NCI-H1092 treated with DMSO at 0.1 percent for 48 hours (cell line): ENCODE data around the gene ADPGK.
"Not testable (repeated sequence)": the region's sequence is repeated elsewhere in the genome, so short reads cannot be mapped to it uniquely, and the experiment has no call there.

Source experiments
- DNase-seq: peaks from one replicate; lab custom pipeline; 2025; lab: John Stamatoyannopoulos, UW

The ADPGK gene

GRCh38 chr15:72749700-72750099 is 33.9 kb downstream of the ADPGK start:
- DNase-seq = no peak

DNA sequence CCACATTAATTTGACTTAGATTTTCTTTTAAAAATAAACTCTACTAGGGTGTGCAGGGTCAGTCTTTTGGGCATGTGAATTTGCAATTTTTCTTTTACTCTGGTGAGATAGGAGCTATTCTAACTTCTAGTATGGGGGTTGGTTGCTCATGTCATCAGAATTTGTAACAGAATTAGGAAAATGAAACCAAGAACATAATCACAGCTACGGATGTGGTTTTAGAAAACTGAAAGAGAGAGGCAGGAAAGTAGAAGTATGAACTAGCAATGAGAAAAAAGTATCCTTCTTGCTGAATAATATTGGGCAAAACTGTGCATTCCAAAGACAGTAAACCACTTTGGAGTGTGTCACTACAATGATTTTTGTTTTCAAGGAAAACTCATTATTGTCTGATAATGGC is 43.3 kb downstream of the ADPGK start:
- DNase-seq = no peak

DNA sequence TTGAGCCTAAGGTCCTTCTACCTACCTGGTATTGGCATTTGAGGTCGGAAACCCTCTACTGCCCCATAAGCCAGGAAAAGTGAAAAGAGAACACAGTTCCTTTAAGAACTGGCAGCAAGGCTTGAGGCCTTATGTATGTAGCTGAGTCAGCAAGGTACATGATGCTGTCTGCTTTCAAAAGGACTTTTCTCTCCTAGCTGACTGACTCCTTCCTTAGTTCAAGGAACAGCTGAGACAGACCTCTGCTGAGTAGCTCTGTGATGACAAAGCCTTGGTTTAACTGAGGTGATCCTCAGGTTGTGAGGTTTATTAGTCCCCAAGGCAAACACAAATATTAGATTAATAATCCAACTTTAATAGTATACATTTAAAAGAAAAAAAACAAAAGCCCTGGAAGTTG is 45.8 kb downstream of the ADPGK start:
- no peak for DNase-seq

DNA sequence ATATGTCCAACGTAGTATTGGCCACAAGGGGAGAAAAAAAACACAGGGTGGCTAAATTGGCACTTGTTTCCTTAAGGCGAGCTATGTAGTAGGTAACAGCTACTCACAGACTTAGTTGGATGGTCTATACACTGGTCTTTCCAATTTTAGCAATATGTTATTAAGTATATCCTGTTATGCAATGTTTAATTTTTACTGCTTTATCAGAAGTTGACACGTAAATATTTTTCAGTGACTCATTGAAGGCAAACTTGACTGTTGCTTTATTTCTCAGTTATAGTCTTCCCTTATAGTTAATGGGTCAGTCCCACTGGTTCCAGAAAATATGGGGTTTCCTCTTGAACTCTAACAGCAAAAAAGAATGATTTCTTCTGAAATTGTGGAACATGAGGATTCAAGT is 46.5 kb downstream of the ADPGK start:
- no peak for DNase-seq

DNA sequence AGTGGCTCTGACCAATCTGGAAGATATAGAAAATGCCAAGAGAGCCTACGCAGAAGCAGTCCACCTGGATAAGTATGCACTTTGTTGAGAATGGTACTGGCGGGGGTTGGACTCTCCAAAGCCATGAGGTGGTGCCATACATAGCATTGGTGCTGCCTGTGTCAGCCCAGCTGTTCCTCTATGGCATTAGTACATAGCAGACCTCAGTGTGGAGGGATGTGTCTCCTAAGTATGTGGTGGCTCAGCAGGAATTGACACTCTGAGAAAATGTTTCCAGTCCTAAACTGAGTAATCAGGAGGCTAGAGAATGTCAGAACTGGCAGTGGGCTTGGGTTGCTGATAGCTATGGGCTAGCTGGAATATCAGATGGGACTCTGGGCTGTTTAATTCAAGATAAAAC is 48.4 kb downstream of the ADPGK start:
- no peak for DNase-seq

DNA sequence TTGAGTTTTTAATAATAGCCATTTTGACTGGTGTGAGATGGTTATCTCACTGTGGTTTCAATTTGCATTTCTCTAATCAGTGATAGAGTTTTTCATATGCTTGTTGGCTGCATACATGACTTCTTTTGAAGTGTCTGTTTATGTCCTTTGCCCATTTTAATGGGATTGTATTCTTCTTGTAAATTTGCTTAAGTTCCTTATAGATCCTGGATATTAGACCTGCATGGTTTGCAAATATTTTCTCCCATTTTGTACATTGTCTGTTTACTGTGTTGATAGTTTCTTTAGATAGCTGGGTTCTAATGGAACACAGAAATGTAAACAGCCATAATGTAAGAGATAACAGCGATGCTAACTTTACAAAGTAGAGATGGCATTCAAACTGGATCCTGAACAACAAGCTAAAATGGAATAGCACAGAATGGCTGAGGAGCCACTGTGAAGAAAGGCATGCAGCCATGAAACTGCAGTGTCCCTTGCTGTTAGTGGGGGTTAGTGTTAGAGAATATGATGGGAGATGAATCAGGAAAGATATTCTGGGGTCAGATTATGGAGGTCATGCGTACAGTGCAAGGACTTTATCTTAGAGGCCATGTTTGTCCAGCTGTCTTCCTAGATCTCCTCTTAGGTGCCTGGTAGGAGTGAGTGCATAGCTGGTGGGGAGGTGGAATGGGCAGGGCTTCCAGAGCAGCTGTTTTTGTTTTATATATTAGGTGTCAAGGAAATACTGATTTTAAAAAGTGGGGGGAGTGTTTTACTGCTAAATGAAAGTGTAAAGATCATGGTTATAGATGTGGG is 49.4 kb downstream of the ADPGK start:
- DNase-seq = no peak

DNA sequence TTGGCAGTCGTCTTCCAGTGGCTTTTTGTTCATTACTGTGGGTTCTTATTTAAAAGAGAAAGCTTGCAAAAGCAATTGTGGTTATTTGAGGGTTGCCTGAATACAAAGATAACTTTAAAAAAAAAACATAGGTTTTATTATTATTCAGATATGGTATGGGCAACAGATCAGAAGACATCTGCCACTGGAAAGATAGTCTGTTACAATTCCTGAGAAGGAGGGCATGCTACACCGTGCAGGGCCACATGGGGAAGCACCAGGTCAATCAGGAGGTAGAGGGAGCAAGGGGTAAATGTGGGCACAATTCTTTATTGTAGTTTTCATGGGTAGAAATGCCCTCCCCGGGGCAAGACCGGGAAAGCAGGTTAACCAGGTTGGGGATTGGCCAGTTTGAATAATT is 51.0 kb downstream of the ADPGK start:
- DNase-seq = no peak

- DNase-seq = no peak
Measured at GRCh38 chr15:72732086-72732485, 51.5 kb downstream of the ADPGK start.

- no peak for DNase-seq
Measured at GRCh38 chr15:72728821-72729220, 54.7 kb downstream of the ADPGK start.

DNA sequence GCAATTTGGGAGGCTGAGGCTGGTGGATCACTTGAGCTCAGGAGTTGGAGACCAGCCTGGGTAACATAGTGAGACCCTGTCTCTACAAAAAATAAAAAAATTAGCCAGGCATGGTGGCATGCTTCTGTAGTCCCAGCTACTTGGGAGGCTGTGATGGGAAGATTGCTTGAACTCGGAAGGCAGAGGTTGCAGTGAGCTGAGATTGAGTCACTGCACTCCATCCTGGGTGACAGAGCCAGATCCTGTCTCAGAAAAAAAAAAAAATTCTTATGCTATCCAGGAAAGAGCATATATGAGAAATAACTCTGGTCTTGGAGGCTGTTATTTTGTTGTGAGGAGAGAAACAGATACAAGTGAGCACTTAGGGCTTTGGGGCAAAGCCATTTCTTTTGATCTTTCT is 55.3 kb downstream of the ADPGK start:
- not testable (repeated sequence) for DNase-seq

DNA sequence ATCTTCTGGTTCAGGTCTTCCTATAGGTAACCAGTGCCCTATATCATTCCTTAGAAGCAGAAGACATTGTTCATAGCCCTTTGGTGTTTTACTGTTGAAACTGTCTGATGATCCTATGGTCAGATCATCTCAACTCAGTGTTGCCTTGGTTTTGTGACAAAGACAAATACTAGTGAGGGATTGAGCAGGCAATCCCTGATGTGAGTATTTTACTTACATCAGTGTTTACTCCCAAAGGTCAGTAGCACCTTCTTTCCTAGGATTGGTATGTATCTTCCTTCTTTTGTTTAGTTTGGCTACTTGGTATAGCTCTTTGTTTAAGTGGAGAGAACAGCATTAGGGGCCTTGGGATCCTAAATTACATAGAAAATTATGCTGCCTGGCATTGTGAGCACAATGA is 56.4 kb downstream of the ADPGK start:
- DNase-seq = no peak

- DNase-seq = not testable (repeated sequence)
Measured at GRCh38 chr15:72725851-72726250, 57.7 kb downstream of the ADPGK start.

DNA sequence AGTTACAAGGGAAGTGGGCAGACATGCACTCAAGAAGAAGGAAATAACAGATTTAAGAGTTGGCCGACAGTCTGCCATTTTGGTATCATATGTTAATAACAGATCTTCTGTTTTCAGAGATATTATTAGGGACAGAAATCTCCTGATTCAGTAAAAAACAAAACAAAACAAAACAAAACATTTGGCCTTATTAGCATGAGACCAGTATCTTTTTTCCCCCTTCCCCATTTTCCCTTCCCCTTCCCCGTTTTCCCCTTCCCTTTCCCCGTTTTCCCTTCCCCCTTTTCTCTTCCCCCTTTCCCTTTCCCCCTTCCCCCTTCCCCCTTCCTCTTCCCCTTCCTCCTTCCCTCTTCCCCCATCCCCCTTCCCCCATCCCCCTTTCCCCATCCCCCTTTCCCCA is 58.1 kb downstream of the ADPGK start:
- no peak for DNase-seq

- no peak for DNase-seq
Measured at GRCh38 chr15:72724028-72724427, 59.5 kb downstream of the ADPGK start.

GRCh38 chr15:72722071-72722696 is 61.4 kb downstream of the ADPGK start:
- DNase-seq = peak; percentile 3

- not testable (repeated sequence) for DNase-seq
Measured at GRCh38 chr15:72708551-72709303, 74.8 kb downstream of the ADPGK start.

GRCh38 chr15:72706266-72706665 is 77.3 kb downstream of the ADPGK start:
- no peak for DNase-seq
